HG03558 (cell line): ENCODE measurements around the gene ZBTB26.

Experiments used
- ATAC-seq: cut with Tn5 transposase; IDR thresholded peaks from one replicate; pipeline ENCODE4 v1.9.1; 2021; ENCODE audit warnings: moderate number of reproducible peaks; ENCODE audit not compliant: unreplicated experiment; ENCODE audit errors: extremely low read depth

The ZBTB26 gene

GRCh38 chr9:122931226-122932121 lies at the start of gene ZBTB26:
Gene ZBTB26, minus strand, starts transcription at chr9:122931512. Its CDS starts 11,578 bp downstream, at chr9:122919934.
- peak; percentile 72 for ATAC-seq

DNA sequence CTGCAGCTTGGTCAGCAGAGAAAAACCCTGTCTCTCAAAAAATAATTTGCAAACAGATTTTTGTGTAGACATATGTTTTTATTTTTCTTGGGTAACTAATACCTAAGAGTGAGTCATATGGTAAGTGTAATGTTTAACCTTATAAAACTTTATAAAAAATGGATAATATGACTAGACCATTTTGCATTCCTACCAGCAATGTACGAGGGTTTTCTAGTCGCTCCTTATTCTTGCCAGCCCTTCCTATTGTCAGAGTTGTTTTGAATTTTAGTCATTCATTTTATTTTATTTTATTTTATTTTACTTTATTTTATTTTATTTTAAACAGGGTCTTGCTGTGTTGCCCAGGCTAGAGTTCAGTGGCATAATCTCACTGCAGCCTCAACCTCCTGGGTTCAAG lies 47.3 kb upstream of the ZBTB26 start:
- no peak for ATAC-seq

- no peak for ATAC-seq
Measured at GRCh38 chr9:122975196-122975595, 43.9 kb upstream of the ZBTB26 start.

DNA sequence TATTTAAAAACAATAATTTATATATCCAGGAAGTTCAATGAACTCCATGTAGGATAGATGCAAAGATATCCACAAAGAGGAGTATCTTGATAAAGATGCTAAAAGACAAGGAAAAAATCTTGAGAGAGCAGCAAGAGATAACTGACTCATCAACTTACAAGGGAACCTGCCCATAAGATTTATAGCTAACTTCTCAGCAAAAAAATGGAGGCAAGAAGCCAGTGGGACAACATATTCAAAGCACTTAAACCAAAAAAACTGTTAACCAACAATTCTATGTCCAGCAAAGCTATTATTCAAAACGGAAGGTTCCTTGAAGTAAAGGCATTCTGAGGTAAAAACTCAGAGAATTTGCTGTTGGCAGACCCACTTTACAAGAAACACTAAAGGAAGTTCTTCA lies 29.8 kb upstream of the ZBTB26 start:
- no peak for ATAC-seq

GRCh38 chr9:122955961-122956360 lies 24.6 kb upstream of the ZBTB26 start:
- ATAC-seq: no peak

DNA sequence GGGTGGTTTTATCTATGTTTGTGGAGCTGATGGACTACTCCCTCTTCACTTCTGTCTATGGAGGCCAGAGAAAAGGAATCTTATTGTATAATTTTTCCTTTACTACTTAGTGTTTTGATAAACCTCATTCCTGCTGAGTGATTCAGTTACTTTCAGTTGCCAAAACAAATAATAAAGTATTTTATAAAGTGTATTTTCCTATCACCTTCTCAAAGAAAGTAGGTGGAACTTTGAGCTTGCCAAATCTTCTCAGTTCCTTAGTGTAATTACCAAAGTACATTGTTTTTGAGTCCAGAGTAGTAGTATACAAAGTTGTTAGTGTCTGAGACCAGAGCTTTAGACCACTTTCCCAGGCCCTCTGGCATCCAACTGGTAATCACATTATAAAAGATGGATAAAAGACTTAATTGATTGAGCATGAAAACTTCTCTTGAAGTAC lies 23.0 kb upstream of the ZBTB26 start:
- no peak for ATAC-seq

DNA sequence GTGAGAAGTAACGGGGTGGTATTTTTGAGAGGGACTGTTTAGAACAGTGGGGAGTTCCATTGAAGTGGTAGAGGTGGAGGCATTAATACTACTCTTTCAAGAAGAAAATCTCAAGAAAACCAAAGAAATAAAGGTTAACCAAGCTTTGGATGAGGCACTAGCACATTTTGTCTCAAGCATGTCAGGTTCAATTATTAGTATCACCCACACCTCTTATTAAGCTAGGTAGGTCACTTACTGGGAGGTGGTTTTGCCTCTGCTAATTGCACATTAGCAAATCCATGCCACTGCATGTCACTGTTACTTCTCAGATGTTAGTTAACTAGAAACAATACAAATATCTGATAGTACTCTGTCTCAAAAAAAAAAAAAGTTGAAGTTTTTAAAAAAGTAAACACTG lies 19.7 kb upstream of the ZBTB26 start:
- ATAC-seq: no peak

DNA sequence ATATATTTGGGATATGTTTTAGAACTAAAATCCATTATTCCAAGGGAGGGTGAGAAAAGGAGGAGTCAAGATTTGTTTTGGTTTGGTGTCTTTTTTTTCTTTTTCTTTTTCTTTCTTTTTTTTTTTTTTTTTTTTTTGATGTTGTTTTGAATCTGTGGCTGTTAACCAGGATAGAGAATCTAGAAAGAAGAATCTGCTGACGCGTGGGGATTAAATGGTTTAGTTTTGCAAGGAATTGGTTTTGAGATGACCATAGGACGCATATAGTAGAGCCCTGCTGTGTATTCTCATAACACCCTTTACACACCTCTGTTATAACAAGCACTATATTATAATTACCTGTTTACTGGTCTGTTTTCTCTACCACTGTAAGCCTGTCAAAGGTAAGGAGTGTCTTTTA lies 19.0 kb upstream of the ZBTB26 start:
- no peak for ATAC-seq

- no peak for ATAC-seq
Measured at GRCh38 chr9:122949696-122950095, 18.4 kb upstream of the ZBTB26 start.

- ATAC-seq: no peak
Measured at GRCh38 chr9:122948313-122948712, 17.0 kb upstream of the ZBTB26 start.

- no peak for ATAC-seq
Measured at GRCh38 chr9:122946461-122947005, 15.2 kb upstream of the ZBTB26 start.

DNA sequence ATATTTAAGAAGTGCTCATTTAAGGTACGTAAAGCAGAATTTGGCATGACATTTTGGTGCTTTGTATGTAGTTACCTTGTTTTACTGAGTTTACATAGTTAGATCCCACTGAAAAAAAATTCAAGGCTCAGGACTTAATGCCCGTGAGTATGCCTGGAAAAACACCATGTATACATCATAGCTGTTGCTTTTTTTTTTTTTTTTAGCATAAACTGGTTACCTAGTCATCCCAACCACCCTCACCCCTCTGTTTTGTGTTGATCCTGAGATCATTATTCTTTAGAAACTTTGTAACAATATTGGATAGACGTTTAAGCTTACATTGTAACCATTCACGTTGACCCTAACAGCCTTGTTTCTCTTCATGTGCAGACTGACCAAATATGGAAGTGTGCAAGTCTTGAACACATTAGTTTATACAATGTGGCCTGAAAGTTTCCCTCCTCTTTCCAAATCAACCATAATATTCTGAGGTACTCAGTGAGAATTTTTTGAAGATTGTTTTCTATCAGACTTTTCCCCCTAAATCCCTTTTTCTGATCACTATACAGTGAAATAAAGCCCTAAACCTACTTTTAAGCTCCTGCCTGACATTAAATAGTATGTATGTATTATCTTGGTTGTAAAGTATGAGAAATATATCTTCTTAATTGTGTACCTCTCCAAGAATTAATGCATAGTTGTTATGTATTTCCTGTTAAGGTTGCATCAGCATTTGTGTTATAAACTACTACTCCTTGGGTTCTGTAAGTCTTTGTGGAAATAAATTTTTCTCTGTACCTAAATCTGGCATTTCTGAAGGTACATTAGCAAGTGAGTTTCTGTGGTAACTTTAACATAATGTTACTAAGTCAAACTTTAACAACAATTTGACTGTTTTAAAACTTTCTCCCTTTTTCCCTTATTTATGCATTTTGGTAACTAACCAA lies 13.9 kb upstream of the ZBTB26 start:
- ATAC-seq: no peak

- no peak for ATAC-seq
Measured at GRCh38 chr9:122941582-122942234, 10.4 kb upstream of the ZBTB26 start.

- peak; percentile 95 for ATAC-seq
Measured at GRCh38 chr9:122940749-122941581, 9.7 kb upstream of the ZBTB26 start, which contains the start of gene RABGAP1. Gene RABGAP1, plus strand, starts transcription at chr9:122941020. Its CDS starts 16,040 bp downstream, at chr9:122957060.

DNA sequence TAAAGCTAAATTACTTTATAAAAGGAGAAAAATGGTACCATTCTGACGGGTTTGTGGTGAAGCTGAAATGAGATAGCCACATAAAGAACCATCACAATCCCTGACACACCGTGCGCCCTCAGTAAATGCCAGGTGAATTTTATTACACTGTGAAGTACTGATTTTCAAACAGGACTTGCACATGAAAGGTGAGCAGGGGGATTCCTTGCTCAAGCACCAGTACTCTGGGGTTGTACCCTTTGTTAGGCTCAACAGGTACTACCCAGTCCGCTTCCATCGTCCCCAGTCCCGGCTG lies 9.1 kb upstream of the ZBTB26 start:
- ATAC-seq: no peak

- ATAC-seq: no peak
Measured at GRCh38 chr9:122939601-122940000, 8.3 kb upstream of the ZBTB26 start.

DNA sequence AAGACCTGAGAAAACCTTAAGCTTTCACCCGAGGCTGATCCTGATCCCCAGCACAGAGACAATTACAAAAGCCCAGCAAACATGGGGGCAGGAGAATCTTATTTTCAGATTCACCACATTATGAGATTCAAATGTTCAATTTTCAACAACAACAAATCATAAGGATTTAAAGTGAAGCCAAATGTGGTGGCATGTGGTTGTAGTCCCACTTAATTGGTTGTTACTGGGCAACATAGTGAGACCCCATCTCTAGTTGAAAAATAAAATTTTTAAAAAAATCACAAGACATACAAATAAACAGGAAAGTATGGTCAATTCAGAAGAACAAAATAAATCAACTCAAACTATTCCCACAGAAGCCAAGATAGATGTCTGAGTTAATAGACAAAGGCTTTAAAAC lies 5.6 kb upstream of the ZBTB26 start:
- no peak for ATAC-seq

DNA sequence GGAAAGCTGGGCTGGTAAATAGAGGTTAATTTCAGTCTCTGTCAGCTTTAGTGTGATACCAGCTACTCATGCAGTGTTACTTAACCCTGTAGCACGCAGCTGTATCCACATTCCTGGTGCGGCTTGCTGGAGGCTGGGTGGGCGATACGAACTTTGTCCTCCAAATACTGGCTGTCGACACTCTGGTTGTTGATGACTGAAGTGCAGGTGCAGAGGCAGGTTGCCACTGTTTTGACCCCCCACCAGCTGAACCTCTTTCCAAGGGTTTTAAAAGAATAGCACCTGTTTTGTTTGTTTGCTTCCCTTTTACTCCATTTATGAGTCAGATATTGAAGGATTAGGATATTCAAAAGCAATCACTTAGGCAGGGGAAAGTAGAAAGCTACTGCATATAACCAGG lies 5.2 kb upstream of the ZBTB26 start:
- ATAC-seq: no peak

DNA sequence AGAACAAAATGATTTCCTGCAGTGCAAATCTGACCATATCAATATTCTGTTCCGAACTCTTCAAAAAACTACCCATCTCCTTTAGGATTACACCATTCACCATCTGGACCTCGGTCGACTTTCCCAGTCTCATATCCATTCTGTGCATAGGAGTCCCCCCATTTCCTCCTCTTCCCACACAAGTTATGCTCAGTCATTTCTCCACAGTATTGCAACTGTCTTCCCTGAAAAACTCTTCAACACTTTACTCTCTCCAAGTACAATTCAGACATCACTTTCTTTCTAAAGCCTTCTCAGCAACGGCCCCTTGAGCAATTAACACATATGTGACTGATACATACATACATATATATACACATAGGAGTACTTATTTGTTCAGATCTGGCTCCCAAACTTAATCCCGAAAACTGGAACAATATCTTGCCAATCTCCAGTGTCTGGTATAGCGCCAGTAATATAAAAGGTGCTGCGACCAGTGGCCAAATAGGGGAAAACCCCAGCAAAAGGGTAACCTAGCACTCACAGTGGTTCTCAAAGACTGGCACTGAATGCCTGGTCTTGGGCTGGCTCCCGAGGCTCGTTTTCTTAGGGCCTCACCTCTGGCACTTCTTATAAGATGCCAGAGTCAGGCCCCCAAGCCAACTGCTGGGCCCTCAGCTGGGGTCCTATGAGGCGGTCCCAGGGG lies 629 bp downstream of the ZBTB26 start:
- no peak for ATAC-seq
